ENCODE measurements around the gene WFDC1.

DNA sequence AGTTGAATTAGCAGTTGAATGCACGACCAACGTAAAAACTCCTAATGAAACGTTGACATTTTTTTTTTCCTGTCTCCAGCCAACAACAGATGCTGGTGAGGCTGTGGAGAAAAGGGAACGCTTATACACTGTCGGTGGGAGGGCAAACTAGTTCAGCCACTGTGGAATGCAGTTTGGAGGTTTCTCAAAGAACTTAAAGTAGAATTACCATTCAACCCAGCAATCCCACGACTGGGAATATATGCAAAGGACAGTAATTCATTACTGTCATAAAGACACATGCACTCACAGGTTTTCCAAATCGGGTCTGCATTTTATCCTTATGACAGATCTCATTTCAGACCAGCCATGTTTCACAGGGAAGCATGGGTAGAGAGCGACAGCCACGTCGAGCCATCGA, 3.5 kb upstream of the WFDC1 start:
- TF ChIP-seq, protein P1, sequence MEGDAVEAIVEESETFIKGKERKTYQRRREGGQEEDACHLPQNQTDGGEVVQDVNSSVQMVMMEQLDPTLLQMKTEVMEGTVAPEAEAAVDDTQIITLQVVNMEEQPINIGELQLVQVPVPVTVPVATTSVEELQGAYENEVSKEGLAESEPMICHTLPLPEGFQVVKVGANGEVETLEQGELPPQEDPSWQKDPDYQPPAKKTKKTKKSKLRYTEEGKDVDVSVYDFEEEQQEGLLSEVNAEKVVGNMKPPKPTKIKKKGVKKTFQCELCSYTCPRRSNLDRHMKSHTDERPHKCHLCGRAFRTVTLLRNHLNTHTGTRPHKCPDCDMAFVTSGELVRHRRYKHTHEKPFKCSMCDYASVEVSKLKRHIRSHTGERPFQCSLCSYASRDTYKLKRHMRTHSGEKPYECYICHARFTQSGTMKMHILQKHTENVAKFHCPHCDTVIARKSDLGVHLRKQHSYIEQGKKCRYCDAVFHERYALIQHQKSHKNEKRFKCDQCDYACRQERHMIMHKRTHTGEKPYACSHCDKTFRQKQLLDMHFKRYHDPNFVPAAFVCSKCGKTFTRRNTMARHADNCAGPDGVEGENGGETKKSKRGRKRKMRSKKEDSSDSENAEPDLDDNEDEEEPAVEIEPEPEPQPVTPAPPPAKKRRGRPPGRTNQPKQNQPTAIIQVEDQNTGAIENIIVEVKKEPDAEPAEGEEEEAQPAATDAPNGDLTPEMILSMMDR (IDR thresholded peaks at IDR 0.05) = no peak
- TF ChIP-seq ZFX (IDR thresholded peaks at IDR 0.05; ENCODE audit: borderline replicate concordance) = no peak
